Measurements from ENCODE around the gene BABAM2.

- TF ChIP-seq CTCF (IDR thresholded peaks at IDR 0.05): no peak
- TF ChIP-seq POLR2AphosphoS5 (IDR thresholded peaks at IDR 0.05): no peak
- TF ChIP-seq POLR2A (IDR thresholded peaks at IDR 0.05): no peak
These were observed 268.3 kb downstream of the BABAM2 start for GRCh38 chr2:28158791-28159190.

All from sigmoid colon (tissue), 4 donors.